OCI-LY7 (cell line): ENCODE results near the gene MBTPS1.

ENCODE experiments used
- EZH2phosphoT487 ChIP-seq: fragments of 200-600 bp; sonication (generic); IDR thresholded peaks from 2 replicates; pipeline ENCODE4 v1.6.1; 2018; ENCODE audit warnings: low read depth, borderline replicate concordance, mild to moderate bottlenecking, mixed run types, antibody characterized with exemption, low read length, moderate library complexity, mixed read lengths
- TF ChIP-seq, protein P1 (sequence below): fragments of 200-600 bp; sonication (generic); conservative IDR thresholded peaks from 2 replicates; pipeline ENCODE4 v1.5.1; 2014; ENCODE audit warnings: mild to moderate bottlenecking, antibody characterized with exemption, low read length, moderate library complexity, mixed read lengths

DNA sequence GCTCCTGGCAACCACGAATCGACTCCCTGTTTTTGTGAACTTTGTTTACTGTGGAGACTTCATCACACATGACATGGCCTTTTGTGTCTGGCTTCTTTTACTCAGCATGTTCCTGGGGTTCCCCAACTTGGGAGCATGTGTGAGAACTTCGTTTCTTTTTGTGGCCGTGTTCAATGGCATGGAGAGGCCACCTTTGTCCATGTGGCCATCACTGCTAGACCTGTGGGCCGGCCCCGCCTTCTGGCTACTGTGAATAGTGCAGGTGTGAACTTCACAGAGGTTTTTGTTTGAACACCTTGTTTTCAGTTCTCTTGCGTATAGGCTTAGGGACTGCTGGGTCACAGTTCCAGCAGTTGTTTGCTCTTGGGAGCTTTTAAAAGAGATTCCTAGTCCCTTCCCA lies 68.5 kb downstream of the MBTPS1 start:
- TF ChIP-seq, protein P1, sequence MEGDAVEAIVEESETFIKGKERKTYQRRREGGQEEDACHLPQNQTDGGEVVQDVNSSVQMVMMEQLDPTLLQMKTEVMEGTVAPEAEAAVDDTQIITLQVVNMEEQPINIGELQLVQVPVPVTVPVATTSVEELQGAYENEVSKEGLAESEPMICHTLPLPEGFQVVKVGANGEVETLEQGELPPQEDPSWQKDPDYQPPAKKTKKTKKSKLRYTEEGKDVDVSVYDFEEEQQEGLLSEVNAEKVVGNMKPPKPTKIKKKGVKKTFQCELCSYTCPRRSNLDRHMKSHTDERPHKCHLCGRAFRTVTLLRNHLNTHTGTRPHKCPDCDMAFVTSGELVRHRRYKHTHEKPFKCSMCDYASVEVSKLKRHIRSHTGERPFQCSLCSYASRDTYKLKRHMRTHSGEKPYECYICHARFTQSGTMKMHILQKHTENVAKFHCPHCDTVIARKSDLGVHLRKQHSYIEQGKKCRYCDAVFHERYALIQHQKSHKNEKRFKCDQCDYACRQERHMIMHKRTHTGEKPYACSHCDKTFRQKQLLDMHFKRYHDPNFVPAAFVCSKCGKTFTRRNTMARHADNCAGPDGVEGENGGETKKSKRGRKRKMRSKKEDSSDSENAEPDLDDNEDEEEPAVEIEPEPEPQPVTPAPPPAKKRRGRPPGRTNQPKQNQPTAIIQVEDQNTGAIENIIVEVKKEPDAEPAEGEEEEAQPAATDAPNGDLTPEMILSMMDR = no peak
- TF ChIP-seq EZH2phosphoT487 = no peak
